Measurements from ENCODE around the gene MRPL20.
"Not testable (repeated sequence)": the region's sequence is repeated elsewhere in the genome, so short reads cannot be mapped to it uniquely, and the experiment has no call there.

Gene MRPL20

GRCh38 chr1:1437033-1437903 is 30.2 kb upstream of the MRPL20 start:
- FAIRE-seq, result no peak

GRCh38 chr1:1436630-1437032 is 29.5 kb upstream of the MRPL20 start:
- FAIRE-seq, result no peak

- no peak for FAIRE-seq
Observed at GRCh38 chr1:1435911-1436629, 29.0 kb upstream of the MRPL20 start.

GRCh38 chr1:1435106-1435903 is 28.2 kb upstream of the MRPL20 start, which contains the start of gene VWA1:
Gene VWA1 (plus strand): TSS chr1:1435690. CDS start chr1:1435749, 59 bp downstream.
- no peak for FAIRE-seq

GRCh38 chr1:1434824-1435105 is 27.7 kb upstream of the MRPL20 start:
- FAIRE-seq, result no peak

GRCh38 chr1:1434131-1434823 is 27.2 kb upstream of the MRPL20 start:
- FAIRE-seq, result no peak

GRCh38 chr1:1433804-1434130 is 26.7 kb upstream of the MRPL20 start:
- no peak for FAIRE-seq

- FAIRE-seq, result no peak
Observed at GRCh38 chr1:1432951-1433803, 26.1 kb upstream of the MRPL20 start.

- FAIRE-seq, result no peak
Observed at GRCh38 chr1:1432274-1432950, 25.3 kb upstream of the MRPL20 start.

GRCh38 chr1:1431845-1432273 is 24.8 kb upstream of the MRPL20 start:
- no peak for FAIRE-seq

GRCh38 chr1:1430992-1431844 is 24.1 kb upstream of the MRPL20 start:
- FAIRE-seq, result no peak

GRCh38 chr1:1430114-1430982 is 23.3 kb upstream of the MRPL20 start:
- no peak for FAIRE-seq

- no peak for FAIRE-seq
Observed at GRCh38 chr1:1429671-1430073, 22.6 kb upstream of the MRPL20 start.

GRCh38 chr1:1428967-1429366 is 21.9 kb upstream of the MRPL20 start:
- FAIRE-seq, result not testable (repeated sequence)

- no peak for FAIRE-seq
Observed at GRCh38 chr1:1428174-1428573, 21.1 kb upstream of the MRPL20 start.

GRCh38 chr1:1427820-1428148 is 20.7 kb upstream of the MRPL20 start:
- no peak for FAIRE-seq

- no peak for FAIRE-seq
Observed at GRCh38 chr1:1427106-1427819, 20.2 kb upstream of the MRPL20 start.

GRCh38 chr1:1426496-1427105 is 19.5 kb upstream of the MRPL20 start:
- no peak for FAIRE-seq

All from TTC549 (cell line).